H9 (cell line): ENCODE measurements around the gene ATF2. TPM values are rescaled to one million over a fixed set of nuclear protein-coding genes. Genes with fewer than 3 reads are reported as not detected.

Source experiments
- DNase-seq: peaks from one replicate; pipeline ENCODE4 v3.0.0-alpha.2; 2017
- H2AFZ ChIP-seq: one replicate; pipeline ENCODE4 v1.6.1; 2013; ENCODE audit warnings: mild to moderate bottlenecking, low read length, control low read depth, moderate library complexity
- H2AK5ac ChIP-seq: 2 replicates; pipeline ENCODE4 v1.6.1; 2013; ENCODE audit warnings: low read length, control low read depth, mixed read lengths; ENCODE audit not compliant: insufficient read length
- H2BK120ac ChIP-seq: one replicate; pipeline ENCODE4 v1.6.1; 2013; ENCODE audit warnings: low read depth, mild to moderate bottlenecking, low read length, control low read depth, inconsistent platforms; ENCODE audit not compliant: poor library complexity, severe bottlenecking
- H2BK12ac ChIP-seq: 2 replicates; pipeline ENCODE4 v1.6.1; 2013; ENCODE audit warnings: low read length, control low read depth, mixed read lengths, low read depth; ENCODE audit not compliant: insufficient read length
- H2BK15ac ChIP-seq: 2 replicates; pipeline ENCODE4 v1.6.1; 2013; ENCODE audit warnings: low read depth, low read length, control low read depth
- H2BK20ac ChIP-seq: one replicate; pipeline ENCODE4 v1.6.1; 2013; ENCODE audit warnings: low read depth, mild to moderate bottlenecking, low read length, control low read depth, inconsistent platforms; ENCODE audit not compliant: poor library complexity, severe bottlenecking
- H2BK5ac ChIP-seq: 2 replicates; pipeline ENCODE4 v1.6.1; 2013; ENCODE audit warnings: low read length, control low read depth, mixed read lengths; ENCODE audit not compliant: insufficient read length
- H3K14ac ChIP-seq: 2 replicates; pipeline ENCODE4 v1.6.1; 2013; ENCODE audit warnings: low read length, control low read depth; ENCODE audit not compliant: insufficient read depth
- H3K18ac ChIP-seq: 2 replicates; pipeline ENCODE4 v1.6.1; 2013; ENCODE audit warnings: low read depth, mild to moderate bottlenecking, mixed read lengths, low read length, control low read depth; ENCODE audit not compliant: insufficient read length
- H3K23ac ChIP-seq: 2 replicates; pipeline ENCODE4 v1.6.1; 2013; ENCODE audit warnings: low read length, control low read depth, mixed read lengths, low read depth; ENCODE audit not compliant: insufficient read length
- H3K23me2 ChIP-seq: 2 replicates; pipeline ENCODE4 v1.6.1; 2013; ENCODE audit warnings: low read depth, mild to moderate bottlenecking, mixed read lengths, low read length, control low read depth; ENCODE audit not compliant: insufficient read length, poor library complexity, severe bottlenecking
- H3K27ac ChIP-seq: 2 replicates; pipeline ENCODE4 v1.5.1; 2013; ENCODE audit warnings: low read length, control low read depth, mixed read lengths, low read depth; ENCODE audit not compliant: insufficient read length
- H3K27me3 ChIP-seq: 2 replicates; pipeline ENCODE4 v1.6.1; 2013; ENCODE audit warnings: low read length, control low read depth, inconsistent platforms; ENCODE audit not compliant: insufficient read depth
- H3K4ac ChIP-seq: 2 replicates; pipeline ENCODE4 v1.6.1; 2013; ENCODE audit warnings: low read depth, mild to moderate bottlenecking, control low read depth, inconsistent platforms, low read length, moderate library complexity
- H3K4me1 ChIP-seq: 2 replicates; pipeline ENCODE4 v1.6.1; 2013; ENCODE audit warnings: low read length, control low read depth, inconsistent platforms; ENCODE audit not compliant: insufficient read depth
- H3K4me2 ChIP-seq: 2 replicates; pipeline ENCODE4 v1.6.1; 2013; ENCODE audit warnings: low read length, control low read depth, mixed read lengths; ENCODE audit not compliant: insufficient read length, insufficient read depth
- H3K56ac ChIP-seq: 2 replicates; pipeline ENCODE4 v1.6.1; 2013; ENCODE audit warnings: low read depth, mild to moderate bottlenecking, mixed read lengths, low read length, control low read depth; ENCODE audit not compliant: insufficient read length
- H3K79me1 ChIP-seq: 2 replicates; pipeline ENCODE4 v1.6.1; 2013; ENCODE audit warnings: low read depth, mild to moderate bottlenecking, moderate library complexity, low read length, control low read depth, inconsistent platforms; ENCODE audit not compliant: insufficient read depth, poor library complexity, severe bottlenecking
- H3K79me2 ChIP-seq: 2 replicates; pipeline ENCODE4 v1.6.1; 2013; ENCODE audit warnings: low read length, control low read depth, inconsistent platforms; ENCODE audit not compliant: insufficient read depth
- H3K9ac ChIP-seq: 2 replicates; pipeline ENCODE4 v1.6.1; 2013; ENCODE audit warnings: low read length, control low read depth, mixed read lengths; ENCODE audit not compliant: insufficient read length; ENCODE audit errors: extremely low read depth
- H3K9me3 ChIP-seq: one replicate; pipeline ENCODE4 v1.6.1; 2013; ENCODE audit warnings: low read depth, low read length, inconsistent platforms; ENCODE audit not compliant: control insufficient read depth
- H3T11ph ChIP-seq: one replicate; pipeline ENCODE4 v1.6.1; 2013; ENCODE audit warnings: mild to moderate bottlenecking, low read length, control low read depth, inconsistent platforms
- H4K20me1 ChIP-seq: one replicate; pipeline ENCODE4 v1.6.1; 2013; ENCODE audit not compliant: control insufficient read depth, insufficient read length, insufficient read depth
- H4K5ac ChIP-seq: 2 replicates; pipeline ENCODE4 v1.6.1; 2013; ENCODE audit warnings: low read depth, mild to moderate bottlenecking, mixed read lengths, low read length, control low read depth; ENCODE audit not compliant: insufficient read length
- H4K8ac ChIP-seq: replicated peaks from 2 replicates; pipeline ENCODE4 v1.6.1; 2013; ENCODE audit warnings: low read length, control low read depth, mixed read lengths, low read depth; ENCODE audit not compliant: insufficient read length
- H4K91ac ChIP-seq: 2 replicates; pipeline ENCODE4 v1.6.1; 2013; ENCODE audit warnings: low read depth, mild to moderate bottlenecking, moderate library complexity, mixed read lengths, low read length, control low read depth; ENCODE audit not compliant: insufficient read length
- H3K27ac Mint-ChIP-seq, 3 experiments: 2 replicates in 2 of 3; 3 replicates in 1 of 3; pipeline ENCODE4 v1.8.0; 2020 to 2021; ENCODE audit warnings: mixed read lengths in 3 of 3, mild to moderate bottlenecking in 1 of 3, moderate library complexity in 1 of 3
- H3K27me3 Mint-ChIP-seq: 2 replicates; pipeline ENCODE4 v1.8.0; 2021; ENCODE audit warnings: low read depth, mild to moderate bottlenecking, moderate library complexity, mixed read lengths
- H3K36me3 Mint-ChIP-seq, 3 experiments: 2 replicates in 2 of 3; 3 replicates in 1 of 3; pipeline ENCODE4 v1.8.0; 2020 to 2021; ENCODE audit warnings: low read depth in 3 of 3, mixed read lengths in 3 of 3; ENCODE audit not compliant: insufficient read depth in 1 of 3
- H3K4me1 Mint-ChIP-seq, 2 experiments: 2 replicates each; pipeline ENCODE4 v1.8.0; 2020; ENCODE audit warnings: mixed read lengths in 2 of 2
- H3K4me3 Mint-ChIP-seq, 2 experiments: 2 replicates in 1 of 2; 3 replicates in 1 of 2; pipeline ENCODE4 v1.8.0; 2020 to 2021; ENCODE audit warnings: mild to moderate bottlenecking in 2 of 2, mixed read lengths in 2 of 2, moderate library complexity in 1 of 2
- H3K9me3 Mint-ChIP-seq, 2 experiments: 2 replicates in 1 of 2; 3 replicates in 1 of 2; pipeline ENCODE4 v1.8.0; 2020; ENCODE audit warnings: mild to moderate bottlenecking in 2 of 2, mixed read lengths in 2 of 2, moderate library complexity in 1 of 2
- CTCF ChIP-seq: fragments of 200-600 bp; sonication (generic); conservative IDR thresholded peaks from 3 replicates; pipeline ENCODE4 v1.8.0; 2021; ENCODE audit warnings: antibody characterized with exemption, mild to moderate bottlenecking
- WGBS: extraction: QIAGEN DNeasy Blood & Tissue Kit; methylation state at CpG from one replicate; pipeline ENCODE4 v1.1.7; 2013; ENCODE audit warnings: missing lambda C conversion rate, low lambda C conversion rate, mixed read lengths; ENCODE audit not compliant: insufficient read length; ENCODE audit errors: extremely low coverage; 5-methylcytosine and 5-hydroxymethylcytosine counted together
- total RNA-seq: library from RNA; stranded (reverse); gene quantifications from 2 replicates; pipeline ENCODE4 v1.2.1, GENCODE V29; 2021

Gene ATF2
- total RNA-seq, 1 experiment from 2014 or later = 40.9 TPM

GRCh38 chr2:175152242-175152641 lies 15.8 kb downstream of the ATF2 start:
- TF ChIP-seq CTCF = no peak
- Histone ChIP-seq H3K4me2 (no peak overlapping the region), H2BK120ac (no peak overlapping the region), H3K79me1 (peaks cover 3% of the 10 kb centered on the region), H2BK5ac (no peak overlapping the region), H3K79me2 (peaks cover 31% of the 10 kb centered on the region; the same call in 1 of the 2 replicates), H2AK5ac (no peak overlapping the region), H2AFZ (no peak overlapping the region), H4K91ac (no peak overlapping the region), H3K56ac (no peak overlapping the region), H2BK15ac (no peak overlapping the region), H3K27me3 (no peaks in the 10 kb centered on the region; the same call in 1 of the 2 replicates), H3K23me2 (no peaks in the 10 kb centered on the region), H3K4me1 (no peaks in the 10 kb centered on the region; the same call in 1 of the 2 replicates), H3K23ac (no peak overlapping the region), H4K8ac (no peak overlapping the region), H2BK20ac (no peak overlapping the region), H4K20me1 (no peaks in the 10 kb centered on the region), H3K4ac (no peak overlapping the region), H3K9me3 (no peaks in the 10 kb centered on the region), H2BK12ac (no peak overlapping the region), H3T11ph (no peak overlapping the region), H3K27ac (no peak overlapping the region), H3K9ac (no peak overlapping the region), H4K5ac (no peak overlapping the region), H3K18ac (no peak overlapping the region), H3K14ac (no peak overlapping the region)
- Mint-ChIP-seq H3K36me3 (peaks cover 10 to 23% (median 20%) of the 10 kb centered on the region in 3 experiments; a peak in 6 of 7 replicates), H3K27me3 (no peaks in the 10 kb centered on the region), H3K9me3 (no peaks in the 10 kb centered on the region), H3K4me1 (peaks cover 20 to 25% of the 10 kb centered on the region in 2 experiments), H3K27ac (no peak overlapping the region), H3K4me3 (no peak overlapping the region)
- no CpG with 5 or more reads among the region's 2 CpGs for WGBS
- no peak for DNase-seq
